Measurements from ENCODE around the gene SRPK1.

- TF ChIP-seq POLR2AphosphoS5 (IDR thresholded peaks at IDR 0.05; ENCODE audit: borderline replicate concordance, low read depth, low read length) (no peak), EZH2 (IDR thresholded peaks at IDR 0.05) (no peak)
Measured at GRCh38 chr6:35962779-35963560, 42.1 kb upstream of the SRPK1 start.

Data from SK-N-MC (cell line).